Measurements from ENCODE around the gene TENM4. TPM values are rescaled to one million over a fixed set of nuclear protein-coding genes. Genes with fewer than 3 reads are reported as not detected.

The TENM4 gene
- total RNA-seq, 1 experiment from 2014 or later, result 0.39 TPM

DNA sequence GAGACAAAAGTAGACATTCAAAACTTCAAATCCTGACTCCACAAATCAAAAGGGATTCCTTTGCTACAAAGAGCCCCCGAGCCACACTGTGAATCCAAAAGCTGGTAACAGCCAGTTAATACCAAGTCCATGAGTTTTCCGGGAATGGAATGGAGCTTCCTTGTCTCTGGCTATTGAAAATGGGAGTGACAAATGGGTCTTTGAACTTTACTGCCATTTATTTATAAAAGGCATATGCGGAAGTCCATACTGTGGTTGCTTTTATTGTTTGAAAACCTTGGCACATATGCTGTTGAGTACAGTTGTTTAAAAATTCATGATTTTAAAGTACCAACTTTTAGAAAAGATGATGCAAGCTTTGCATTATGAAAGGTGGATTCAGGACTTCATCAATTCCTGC lies 659.9 kb downstream of the TENM4 start:
- POLR2A ChIA-PET, result no interaction called here
- H3K27ac ChIP-seq (ENCODE audit: low read length), result no peak overlapping the region
- BruUV-seq (replicated peaks), result no TSS peak
- no peak overlapping the region for H3K4me3 ChIP-seq (ENCODE audit: low read depth in 2 of 2, low read length in 2 of 2)
- peaks cover 3% of the 10 kb centered on the region; the same call in 1 of the 2 replicates for H3K27me3 ChIP-seq (ENCODE audit: control insufficient read depth, insufficient read depth, low read length)
- in situ Hi-C loops (cut with HindIII; ENCODE audit: low pct_unique_long_range_greater_than_20kb, low sequenced_read_pairs) (no loop called here), intact Hi-C loops (cut with micrococcal nuclease; ENCODE audit: unreplicated experiment) (no loop called here)
- H3K4me1 ChIP-seq (ENCODE audit: control insufficient read depth, insufficient read depth, low read length), result no peaks in the 10 kb centered on the region
- ATAC-seq (no peak), DNase-seq (ENCODE audit: low read depth, low spot score) (no peak)
- H3K9me3 ChIP-seq (ENCODE audit: control insufficient read depth, insufficient read depth, low read depth, low read length), result no peaks in the 10 kb centered on the region
- TF ChIP-seq TCF7L2 (IDR thresholded peaks at IDR 0.05; ENCODE audit: low read depth, low read length) (no peak), SIN3A (IDR thresholded peaks at IDR 0.05; ENCODE audit: borderline replicate concordance, insufficient read depth, low read depth, low read length) (no peak), POLR2AphosphoS5 (IDR thresholded peaks at IDR 0.05; ENCODE audit: low read depth, low read length) (no peak)
- TF ChIP-seq, protein P1, sequence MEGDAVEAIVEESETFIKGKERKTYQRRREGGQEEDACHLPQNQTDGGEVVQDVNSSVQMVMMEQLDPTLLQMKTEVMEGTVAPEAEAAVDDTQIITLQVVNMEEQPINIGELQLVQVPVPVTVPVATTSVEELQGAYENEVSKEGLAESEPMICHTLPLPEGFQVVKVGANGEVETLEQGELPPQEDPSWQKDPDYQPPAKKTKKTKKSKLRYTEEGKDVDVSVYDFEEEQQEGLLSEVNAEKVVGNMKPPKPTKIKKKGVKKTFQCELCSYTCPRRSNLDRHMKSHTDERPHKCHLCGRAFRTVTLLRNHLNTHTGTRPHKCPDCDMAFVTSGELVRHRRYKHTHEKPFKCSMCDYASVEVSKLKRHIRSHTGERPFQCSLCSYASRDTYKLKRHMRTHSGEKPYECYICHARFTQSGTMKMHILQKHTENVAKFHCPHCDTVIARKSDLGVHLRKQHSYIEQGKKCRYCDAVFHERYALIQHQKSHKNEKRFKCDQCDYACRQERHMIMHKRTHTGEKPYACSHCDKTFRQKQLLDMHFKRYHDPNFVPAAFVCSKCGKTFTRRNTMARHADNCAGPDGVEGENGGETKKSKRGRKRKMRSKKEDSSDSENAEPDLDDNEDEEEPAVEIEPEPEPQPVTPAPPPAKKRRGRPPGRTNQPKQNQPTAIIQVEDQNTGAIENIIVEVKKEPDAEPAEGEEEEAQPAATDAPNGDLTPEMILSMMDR (IDR thresholded peaks at IDR 0.05), result no peak
- TF ChIP-seq, protein P2, sequence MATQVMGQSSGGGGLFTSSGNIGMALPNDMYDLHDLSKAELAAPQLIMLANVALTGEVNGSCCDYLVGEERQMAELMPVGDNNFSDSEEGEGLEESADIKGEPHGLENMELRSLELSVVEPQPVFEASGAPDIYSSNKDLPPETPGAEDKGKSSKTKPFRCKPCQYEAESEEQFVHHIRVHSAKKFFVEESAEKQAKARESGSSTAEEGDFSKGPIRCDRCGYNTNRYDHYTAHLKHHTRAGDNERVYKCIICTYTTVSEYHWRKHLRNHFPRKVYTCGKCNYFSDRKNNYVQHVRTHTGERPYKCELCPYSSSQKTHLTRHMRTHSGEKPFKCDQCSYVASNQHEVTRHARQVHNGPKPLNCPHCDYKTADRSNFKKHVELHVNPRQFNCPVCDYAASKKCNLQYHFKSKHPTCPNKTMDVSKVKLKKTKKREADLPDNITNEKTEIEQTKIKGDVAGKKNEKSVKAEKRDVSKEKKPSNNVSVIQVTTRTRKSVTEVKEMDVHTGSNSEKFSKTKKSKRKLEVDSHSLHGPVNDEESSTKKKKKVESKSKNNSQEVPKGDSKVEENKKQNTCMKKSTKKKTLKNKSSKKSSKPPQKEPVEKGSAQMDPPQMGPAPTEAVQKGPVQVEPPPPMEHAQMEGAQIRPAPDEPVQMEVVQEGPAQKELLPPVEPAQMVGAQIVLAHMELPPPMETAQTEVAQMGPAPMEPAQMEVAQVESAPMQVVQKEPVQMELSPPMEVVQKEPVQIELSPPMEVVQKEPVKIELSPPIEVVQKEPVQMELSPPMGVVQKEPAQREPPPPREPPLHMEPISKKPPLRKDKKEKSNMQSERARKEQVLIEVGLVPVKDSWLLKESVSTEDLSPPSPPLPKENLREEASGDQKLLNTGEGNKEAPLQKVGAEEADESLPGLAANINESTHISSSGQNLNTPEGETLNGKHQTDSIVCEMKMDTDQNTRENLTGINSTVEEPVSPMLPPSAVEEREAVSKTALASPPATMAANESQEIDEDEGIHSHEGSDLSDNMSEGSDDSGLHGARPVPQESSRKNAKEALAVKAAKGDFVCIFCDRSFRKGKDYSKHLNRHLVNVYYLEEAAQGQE (IDR thresholded peaks at IDR 0.05; ENCODE audit: insufficient read depth in 1 of 2, low read depth in 2 of 2, low read length in 1 of 2), result no peak
- CTCF ChIA-PET, result no interaction called here
- H3K36me3 ChIP-seq (ENCODE audit: control insufficient read depth, insufficient read depth, low read length), result no peaks in the 10 kb centered on the region

DNA sequence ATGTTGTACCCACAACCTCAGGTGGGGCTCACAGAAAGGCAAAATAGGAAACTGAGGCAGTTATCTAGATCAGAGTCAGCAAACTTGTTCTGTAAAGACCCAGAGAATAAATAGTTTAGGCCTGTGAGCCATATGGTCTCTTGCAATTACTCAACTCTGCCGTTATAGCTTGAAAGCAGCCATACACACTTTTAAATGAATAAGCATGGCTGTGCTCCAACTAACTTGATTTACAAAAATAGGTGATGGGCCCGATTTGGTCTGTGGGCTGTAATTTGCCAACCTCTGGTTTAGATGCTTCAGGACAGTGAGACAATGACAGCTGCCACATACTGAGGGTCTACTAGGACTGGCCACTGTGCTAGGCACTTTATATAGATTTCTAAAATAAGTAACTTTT lies 667.3 kb downstream of the TENM4 start:
- DNase-seq (ENCODE audit: low read depth, low spot score) (no peak), ATAC-seq (no peak)
- in situ Hi-C loops (cut with HindIII; ENCODE audit: low pct_unique_long_range_greater_than_20kb, low sequenced_read_pairs), result no loop called here
- ChIA-PET CTCF (no interaction called here), POLR2A (no interaction called here)
- Histone ChIP-seq H3K4me3 (ENCODE audit: low read depth in 2 of 2, low read length in 2 of 2) (no peak overlapping the region), H3K4me1 (ENCODE audit: control insufficient read depth, insufficient read depth, low read length) (no peaks in the 10 kb centered on the region), H3K36me3 (ENCODE audit: control insufficient read depth, insufficient read depth, low read length) (no peaks in the 10 kb centered on the region), H3K27ac (ENCODE audit: low read length) (no peak overlapping the region), H3K9me3 (ENCODE audit: control insufficient read depth, insufficient read depth, low read depth, low read length) (no peaks in the 10 kb centered on the region), H3K27me3 (ENCODE audit: control insufficient read depth, insufficient read depth, low read length) (0 out of 2 replicates have a peak, but pooled peaks cover 5% of the 10 kb centered on the region)
- intact Hi-C loops (cut with micrococcal nuclease; ENCODE audit: unreplicated experiment), result no loop called here
- TF ChIP-seq TCF7L2 (IDR thresholded peaks at IDR 0.05; ENCODE audit: low read depth, low read length) (no peak), POLR2AphosphoS5 (IDR thresholded peaks at IDR 0.05; ENCODE audit: low read depth, low read length) (no peak), SIN3A (IDR thresholded peaks at IDR 0.05; ENCODE audit: borderline replicate concordance, insufficient read depth, low read depth, low read length) (no peak)
- TF ChIP-seq, protein P2 (IDR thresholded peaks at IDR 0.05; ENCODE audit: insufficient read depth in 1 of 2, low read depth in 2 of 2, low read length in 1 of 2), result no peak
- TF ChIP-seq, protein P1 (IDR thresholded peaks at IDR 0.05), result no peak
- BruUV-seq (replicated peaks), result no TSS peak
